GM18520 (cell line): ENCODE measurements around the gene POLR1B.
"Not testable (repeated sequence)": the region's sequence is repeated elsewhere in the genome, so short reads cannot be mapped to it uniquely, and the experiment has no call there.

Experiments
- ATAC-seq: cut with Tn5 transposase; IDR thresholded peaks from one replicate; pipeline ENCODE4 v1.9.1; 2021; ENCODE audit not compliant: unreplicated experiment

POLR1B gene

GRCh38 chr2:112600634-112601033 is 58.4 kb downstream of the POLR1B start:
- no peak for ATAC-seq

- no peak for ATAC-seq
These were observed 59.5 kb downstream of the POLR1B start for GRCh38 chr2:112601754-112602153.

- no peak for ATAC-seq
These were observed 60.7 kb downstream of the POLR1B start for GRCh38 chr2:112602917-112603316.

- ATAC-seq: no peak
These were observed 61.5 kb downstream of the POLR1B start for GRCh38 chr2:112603731-112604130.

GRCh38 chr2:112604952-112605351 is 62.7 kb downstream of the POLR1B start:
- ATAC-seq: no peak

GRCh38 chr2:112605926-112606325 is 63.7 kb downstream of the POLR1B start:
- ATAC-seq: no peak

GRCh38 chr2:112606547-112606946 is 64.3 kb downstream of the POLR1B start:
- ATAC-seq: no peak

GRCh38 chr2:112607680-112608438 is 65.6 kb downstream of the POLR1B start:
- no peak for ATAC-seq

GRCh38 chr2:112609320-112609719 is 67.1 kb downstream of the POLR1B start:
- not testable (repeated sequence) for ATAC-seq

GRCh38 chr2:112612283-112612682 is 70.0 kb downstream of the POLR1B start:
- ATAC-seq: not testable (repeated sequence)

- ATAC-seq: no peak
These were observed 72.1 kb downstream of the POLR1B start for GRCh38 chr2:112614201-112614840.

GRCh38 chr2:112615051-112615450 is 72.8 kb downstream of the POLR1B start:
- ATAC-seq: no peak

- not testable (repeated sequence) for ATAC-seq
These were observed 73.5 kb downstream of the POLR1B start for GRCh38 chr2:112615798-112616197.

GRCh38 chr2:112618383-112618782 is 76.1 kb downstream of the POLR1B start:
- no peak for ATAC-seq

GRCh38 chr2:112621790-112622527 is 79.7 kb downstream of the POLR1B start:
- ATAC-seq: no peak

- ATAC-seq: no peak
These were observed 80.2 kb downstream of the POLR1B start for GRCh38 chr2:112622528-112622849.

- ATAC-seq: no peak
These were observed 81.9 kb downstream of the POLR1B start for GRCh38 chr2:112623913-112624777.

- ATAC-seq: no peak
These were observed 83.3 kb downstream of the POLR1B start for GRCh38 chr2:112625474-112626114.

GRCh38 chr2:112626604-112627059 is 84.4 kb downstream of the POLR1B start:
- no peak for ATAC-seq
